ENCODE data around the gene C6orf89.

GRCh38 chr6:36930483-36930882, 44.7 kb downstream of the C6orf89 start:
- TF ChIP-seq POLR2A (IDR thresholded peaks at IDR 0.05) (no peak), CTCF (IDR thresholded peaks at IDR 0.05) (no peak)

Data from thyroid gland (tissue), 4 donors.